ENCODE measurements around the gene ATXN1. TPM values are rescaled to one million over a fixed set of nuclear protein-coding genes. Genes with fewer than 3 reads are reported as not detected.

The ATXN1 gene
- total and polyA plus RNA-seq, 2 of the 8 experiments (the other 6 are each of a cell fraction or from before 2014, with no cell fraction given): 1.6 to 4.0 TPM

GRCh38 chr6:16570946-16571345, 190.3 kb downstream of the ATXN1 start:
- H4K5ac ChIP-seq (ENCODE audit: insufficient read length, low read depth, low read length): no peak overlapping the region
- ChIA-PET CTCF (ENCODE audit: partially characterized antibody) (interaction anchor here (0.6 kb wide), 1 partner anchor 239 kb away, joined by 3 read pairs; no protein-coding TSS in a partner anchor), POLR2A (ENCODE audit: partially characterized antibody) (no interaction called here)
- H3K9ac ChIP-seq (replicated peaks in 1 of 4; ENCODE audit: extremely low read depth in 1 of 4, low read depth in 3 of 4, low read length in 3 of 4): no peak overlapping the region
- H2BK20ac ChIP-seq (ENCODE audit: low read length): no peak overlapping the region
- H2AK5ac ChIP-seq (ENCODE audit: low read depth, low read length): no peak overlapping the region
- no peak overlapping the region for H3K4me2 ChIP-seq (ENCODE audit: insufficient read depth in 1 of 2, low read depth in 2 of 2, low read length in 2 of 2)
- no peak overlapping the region for H2BK120ac ChIP-seq (replicated peaks; ENCODE audit: low read depth, low read length)
- H3K36me3 ChIP-seq (ENCODE audit: control insufficient read depth in 2 of 4, insufficient read depth in 4 of 4, low read length in 3 of 4): no peaks in the 10 kb centered on the region
- 95% methylated on average over 1 of the region's 1 CpG; no CpG with 5 or more reads in 1 of the 2 experiments for WGBS, 2 experiments (ENCODE audit: extremely low coverage in 1 of 2, insufficient coverage in 1 of 2, insufficient read length in 1 of 2, insufficient replicate concordance in 2 of 2, low coverage in 1 of 2, low lambda C conversion rate in 2 of 2, missing lambda C conversion rate in 1 of 2)
- no peak overlapping the region for H3K27ac ChIP-seq (ENCODE audit: low read depth, low read length)
- H4K91ac ChIP-seq (replicated peaks; ENCODE audit: insufficient read length, low read length): no peak overlapping the region
- no peak overlapping the region for H3K14ac ChIP-seq (ENCODE audit: insufficient read length)
- H3K23ac ChIP-seq (ENCODE audit: insufficient read length): no peak overlapping the region
- H3K27me3 ChIP-seq (replicated peaks in 1 of 4; ENCODE audit: control insufficient read depth in 3 of 4, extremely low read depth in 1 of 4, insufficient read depth in 3 of 4, low read length in 3 of 4): no peaks in the 10 kb centered on the region
- H3K23me2 ChIP-seq (ENCODE audit: low read depth, low read length): no peaks in the 10 kb centered on the region
- H4K20me1 ChIP-seq (replicated peaks in 1 of 2; ENCODE audit: control insufficient read depth in 1 of 2, insufficient read depth in 2 of 2, low read length in 2 of 2): no peaks in the 10 kb centered on the region
- no peaks in the 10 kb centered on the region for H3K4me1 ChIP-seq (replicated peaks in 1 of 4; ENCODE audit: control insufficient read depth in 3 of 4, insufficient read depth in 4 of 4, low read length in 3 of 4)
- no peak overlapping the region for H4K8ac ChIP-seq (ENCODE audit: extremely low read depth, insufficient read depth, low read length)
- H3K79me1 ChIP-seq (ENCODE audit: low read depth, low read length): no peaks in the 10 kb centered on the region
- no peak overlapping the region for H2BK12ac ChIP-seq (ENCODE audit: low read depth, low read length)
- no peaks in the 10 kb centered on the region for H3K79me2 ChIP-seq (ENCODE audit: control insufficient read depth in 1 of 2, insufficient read depth in 2 of 2, low read length in 2 of 2)
- H2AFZ ChIP-seq (ENCODE audit: low read length): no peak overlapping the region
- DNase-seq (ENCODE audit: low read depth in 1 of 2, low spot score in 2 of 2) (no peak), FAIRE-seq (no peak)
- H3K18ac ChIP-seq (ENCODE audit: extremely low read depth, low read length): no peak overlapping the region
- no peak overlapping the region for H3K4ac ChIP-seq (replicated peaks; ENCODE audit: insufficient read length, low read depth, low read length)
- no peak overlapping the region for H2BK5ac ChIP-seq (ENCODE audit: low read depth, low read length)
- no peak overlapping the region for H3K4me3 ChIP-seq (ENCODE audit: extremely low read depth in 1 of 4, insufficient read depth in 2 of 4, low read depth in 3 of 4, low read length in 4 of 4)
- no peak for TF ChIP-seq HDAC2 (IDR thresholded peaks at IDR 0.05; ENCODE audit: borderline replicate concordance in 1 of 2, low read depth in 2 of 2, low read length in 2 of 2)
- no peak for TF ChIP-seq NANOG (IDR thresholded peaks at IDR 0.05; ENCODE audit: insufficient read depth, low read depth, low read length, poor library complexity, severe bottlenecking)
- no peak for TF ChIP-seq MAX (IDR thresholded peaks at IDR 0.05)
- no peak for TF ChIP-seq SIRT6 (IDR thresholded peaks at IDR 0.05; ENCODE audit: low read length)
- no peak for TF ChIP-seq POLR2AphosphoS5 (IDR thresholded peaks at IDR 0.05; ENCODE audit: low read depth, low read length)
- H2BK15ac ChIP-seq (ENCODE audit: low read length): no peak overlapping the region
- no peaks in the 10 kb centered on the region for H3K9me3 ChIP-seq (ENCODE audit: insufficient read depth in 2 of 2, low read depth in 1 of 2, low read length in 1 of 2)
- H3K56ac ChIP-seq (replicated peaks; ENCODE audit: insufficient read length, low read depth, low read length): no peak overlapping the region
